Liver (tissue), 9 donors: ENCODE measurements around the gene RING1. TPM values are rescaled to one million over a fixed set of nuclear protein-coding genes. Genes with fewer than 3 reads are reported as not detected.

Experiments
- DNase-seq: peaks from one replicate; pipeline ENCODE4 v3.0.0-alpha.2; 2017; ENCODE audit warnings: low spot score
- H3K27ac ChIP-seq, 2 donors: one replicate each; pipeline ENCODE4 v1.7.0; 2013; ENCODE audit warnings: inconsistent platforms in 2 of 2, low read length in 2 of 2, control low read depth in 1 of 2, low read depth in 1 of 2, mild to moderate bottlenecking in 1 of 2
- H3K27me3 ChIP-seq, 4 donors: one replicate each; pipeline versions ENCODE4 v1.6.1 to v1.7.0; 2013; ENCODE audit warnings: low read length in 3 of 4, inconsistent platforms in 1 of 4, mild to moderate bottlenecking in 1 of 4, moderate library complexity in 1 of 4; ENCODE audit not compliant: control insufficient read depth in 4 of 4, insufficient read depth in 4 of 4
- H3K36me3 ChIP-seq, 4 donors: one replicate each; pipeline versions ENCODE4 v1.6.1 to v1.7.0; 2013; ENCODE audit warnings: low read length in 3 of 4, mild to moderate bottlenecking in 3 of 4, low read depth in 1 of 4, moderate library complexity in 1 of 4; ENCODE audit not compliant: control insufficient read depth in 4 of 4, insufficient read depth in 3 of 4
- H3K4me1 ChIP-seq, 4 donors: one replicate each; pipeline versions ENCODE4 v1.6.1 to v1.7.0; 2013; ENCODE audit warnings: low read length in 3 of 4, mild to moderate bottlenecking in 3 of 4, moderate library complexity in 1 of 4; ENCODE audit not compliant: control insufficient read depth in 4 of 4, insufficient read depth in 4 of 4
- H3K4me3 ChIP-seq, 3 donors: one replicate each; pipeline versions ENCODE4 v1.6.1 to v1.7.0; 2013; ENCODE audit warnings: low read length in 3 of 3, control low read depth in 1 of 3, low read depth in 1 of 3, mild to moderate bottlenecking in 1 of 3
- H3K9ac ChIP-seq, 2 donors: one replicate each; pipeline ENCODE4 v1.7.0; 2013; ENCODE audit warnings: low read length in 2 of 2, mild to moderate bottlenecking in 2 of 2, moderate library complexity in 2 of 2, control low read depth in 1 of 2, low read depth in 1 of 2
- H3K9me3 ChIP-seq, 4 donors: one replicate each; pipeline versions ENCODE4 v1.6.1 to v1.7.0; 2013; ENCODE audit warnings: low read length in 3 of 4; ENCODE audit not compliant: control insufficient read depth in 4 of 4
- ATF3 ChIP-seq: IDR thresholded peaks from 2 replicates; pipeline ENCODE4 v1.6.1; 2016; ENCODE audit warnings: antibody characterized with exemption
- EGR1 ChIP-seq, 2 donors: IDR thresholded peaks; 2 replicates each; pipeline ENCODE4 v1.6.1; 2016 to 2018; ENCODE audit warnings: antibody characterized with exemption in 2 of 2, low read depth in 2 of 2
- HNF4A ChIP-seq, 2 donors: conservative IDR thresholded peaks; 2 replicates each; pipeline ENCODE4 v1.6.1; 2016; ENCODE audit warnings: antibody characterized with exemption in 2 of 2, mild to moderate bottlenecking in 2 of 2
- NR2F2 ChIP-seq: IDR thresholded peaks from 2 replicates; pipeline ENCODE4 v1.6.1; 2016; ENCODE audit warnings: antibody characterized with exemption
- RAD21 ChIP-seq, 2 donors: IDR thresholded peaks; 2 replicates each; pipeline ENCODE4 v1.6.1; 2016; ENCODE audit warnings: antibody characterized with exemption in 2 of 2, mild to moderate bottlenecking in 2 of 2
- REST ChIP-seq: IDR thresholded peaks from 2 replicates; pipeline ENCODE4 v1.6.1; 2016; ENCODE audit warnings: antibody characterized with exemption, mild to moderate bottlenecking
- SP1 ChIP-seq: IDR thresholded peaks from 2 replicates; pipeline ENCODE4 v1.6.1; 2018; ENCODE audit warnings: antibody characterized with exemption, mild to moderate bottlenecking
- TAF1 ChIP-seq: conservative IDR thresholded peaks from 2 replicates; pipeline ENCODE4 v1.6.1; 2016; ENCODE audit warnings: antibody characterized with exemption, mild to moderate bottlenecking
- WGBS: extraction: QIAGEN DNeasy Blood & Tissue Kit; methylation state at CpG from one replicate; pipeline ENCODE4 v1.1.7; 2013; 5-methylcytosine and 5-hydroxymethylcytosine counted together
- polyA plus RNA-seq, 2 donors: library from polyadenylated mRNA; stranded (reverse) in 1 of 2; unstranded in 1 of 2; fragments of 200-250 nt in 1 of 2; fragments of >200 nt in 1 of 2; fragmentation: Nextera tagmentation in 1 of 2; extraction: Ambion mirVana in 1 of 2; gene quantifications; one replicate each; pipeline versions ENCODE4 v1.2.1 to v1.2.3, GENCODE V29; 2013 to 2015
- total RNA-seq, 2 donors: library from RNA; depleted of rRNA; stranded (reverse); fragments of >200 nt; gene quantifications; one replicate each; pipeline ENCODE4 v1.2.3, GENCODE V29; 2014
- TF ChIP-seq, protein P1 (sequence below): fragments of 150-350 bp; IDR thresholded peaks from 2 replicates; pipeline ENCODE4 v1.5.1; 2017; ENCODE audit warnings: improper control_type of control experiment, low read depth, low read length; ENCODE audit not compliant: missing input control
- TF ChIP-seq, protein P2 (sequence below): IDR thresholded peaks from 2 replicates; pipeline ENCODE4 v1.6.1; 2016; ENCODE audit warnings: antibody characterized with exemption
- donor health status: healthy.
- donor health status: healthy.
- donor health status: healthy.
- donor health status: healthy.
- donor health status: healthy.

Gene RING1
- total and polyA plus RNA-seq, 4 donors: 4.4 to 19.7 (median 14.9) TPM

- no peak for TF ChIP-seq REST
Measured at GRCh38 chr6:33176906-33177305, 31.4 kb upstream of the RING1 start (continued).

DNA sequence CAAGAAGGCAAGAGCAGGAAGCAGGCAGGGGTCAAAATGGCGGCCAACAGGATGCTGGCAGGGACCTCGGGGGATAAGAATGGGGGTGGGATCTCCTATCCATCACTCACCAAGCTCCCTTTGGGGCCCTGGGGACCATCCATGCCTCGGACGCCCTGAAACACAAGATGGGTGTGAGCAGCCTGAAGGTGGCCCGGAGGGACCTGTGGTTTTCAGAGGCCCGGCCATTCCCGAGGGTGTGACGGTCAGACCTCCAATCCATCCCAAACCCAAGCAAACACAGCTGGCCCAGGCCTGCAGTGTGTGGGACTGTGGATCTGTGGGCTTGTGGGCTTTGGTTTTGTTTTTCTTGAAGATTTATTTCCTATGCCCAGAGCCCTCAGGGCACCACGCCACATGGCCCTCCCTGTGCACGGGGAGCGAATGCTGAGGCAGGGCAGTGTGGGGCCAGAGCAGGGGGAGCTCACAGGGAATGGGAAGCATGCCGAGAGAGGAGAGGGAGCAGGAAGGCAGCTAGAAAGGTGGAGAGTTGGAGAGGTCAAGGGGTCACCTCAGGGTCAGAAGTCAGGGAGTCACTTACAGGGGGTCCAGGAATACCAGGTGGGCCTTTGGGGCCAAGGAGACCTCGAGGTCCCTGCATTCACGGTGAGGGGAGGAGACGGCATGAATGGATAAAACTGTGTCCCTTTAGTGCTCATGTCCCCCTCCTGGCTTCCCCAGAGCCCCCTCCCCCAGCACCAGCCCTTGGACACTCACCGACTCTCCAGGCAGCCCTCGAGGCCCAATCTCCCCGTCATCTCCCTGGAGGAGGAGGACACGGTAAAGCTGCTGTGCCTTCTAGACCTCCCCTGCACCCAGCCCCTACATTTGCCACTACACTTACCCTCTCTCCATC lies 30.5 kb upstream of the RING1 start:
- Histone ChIP-seq H3K27me3 (no peaks in the 10 kb centered on the region), H3K4me3 (no peak overlapping the region), H3K36me3 (no peaks in the 10 kb centered on the region), H3K9me3 (no peaks in the 10 kb centered on the region), H3K27ac (no peak overlapping the region), H3K9ac (no peak overlapping the region), H3K4me1 (no peaks in the 10 kb centered on the region)
- 92% methylated on average over 19 of the region's 19 CpGs for WGBS
- no peak for DNase-seq
- TF ChIP-seq SP1 (no peak), ATF3 (no peak), EGR1 (IDR thresholded peaks at IDR 0.05; ENCODE audit: low read depth in 2 of 2) (no peak), NR2F2 (no peak), HNF4A (conservative IDR thresholded peaks at IDR 0.05) (no peak), RAD21 (IDR thresholded peaks at IDR 0.05) (no peak), TAF1 (no peak), REST (no peak)
- TF ChIP-seq, protein P1, sequence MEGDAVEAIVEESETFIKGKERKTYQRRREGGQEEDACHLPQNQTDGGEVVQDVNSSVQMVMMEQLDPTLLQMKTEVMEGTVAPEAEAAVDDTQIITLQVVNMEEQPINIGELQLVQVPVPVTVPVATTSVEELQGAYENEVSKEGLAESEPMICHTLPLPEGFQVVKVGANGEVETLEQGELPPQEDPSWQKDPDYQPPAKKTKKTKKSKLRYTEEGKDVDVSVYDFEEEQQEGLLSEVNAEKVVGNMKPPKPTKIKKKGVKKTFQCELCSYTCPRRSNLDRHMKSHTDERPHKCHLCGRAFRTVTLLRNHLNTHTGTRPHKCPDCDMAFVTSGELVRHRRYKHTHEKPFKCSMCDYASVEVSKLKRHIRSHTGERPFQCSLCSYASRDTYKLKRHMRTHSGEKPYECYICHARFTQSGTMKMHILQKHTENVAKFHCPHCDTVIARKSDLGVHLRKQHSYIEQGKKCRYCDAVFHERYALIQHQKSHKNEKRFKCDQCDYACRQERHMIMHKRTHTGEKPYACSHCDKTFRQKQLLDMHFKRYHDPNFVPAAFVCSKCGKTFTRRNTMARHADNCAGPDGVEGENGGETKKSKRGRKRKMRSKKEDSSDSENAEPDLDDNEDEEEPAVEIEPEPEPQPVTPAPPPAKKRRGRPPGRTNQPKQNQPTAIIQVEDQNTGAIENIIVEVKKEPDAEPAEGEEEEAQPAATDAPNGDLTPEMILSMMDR: no peak
- TF ChIP-seq, protein P2, sequence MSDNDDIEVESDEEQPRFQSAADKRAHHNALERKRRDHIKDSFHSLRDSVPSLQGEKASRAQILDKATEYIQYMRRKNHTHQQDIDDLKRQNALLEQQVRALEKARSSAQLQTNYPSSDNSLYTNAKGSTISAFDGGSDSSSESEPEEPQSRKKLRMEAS: no peak
